Ascending aorta (tissue), 2 donors: Measurements from ENCODE around the gene PHLDB1. TPM values are rescaled to one million over a fixed set of nuclear protein-coding genes. Genes with fewer than 3 reads are reported as not detected.
A peak's percentile ranks its signal among the peaks of the same experiment; 100 is the strongest.

Experiments used
- DNase-seq, 2 donors: peaks; one replicate each; pipeline ENCODE4 v3.0.0-alpha.2; 2019; ENCODE audit warnings: low spot score in 2 of 2
- H3K27ac ChIP-seq, 2 donors: fragments of 200-600 bp; sonication (generic); one replicate each; pipeline ENCODE4 v1.5.1; 2016 to 2017; ENCODE audit warnings: mild to moderate bottlenecking in 1 of 2
- H3K27me3 ChIP-seq: fragments of 200-600 bp; sonication (generic); one replicate; pipeline ENCODE4 v1.5.1; 2017
- H3K36me3 ChIP-seq, 2 donors: fragments of 200-600 bp; sonication (generic); one replicate each; pipeline ENCODE4 v1.5.1; 2016
- H3K4me1 ChIP-seq, 2 donors: fragments of 200-600 bp; sonication (generic); one replicate each; pipeline ENCODE4 v1.5.1; 2016 to 2017; ENCODE audit warnings: mild to moderate bottlenecking in 1 of 2
- H3K4me3 ChIP-seq, 2 donors: fragments of 200-600 bp; sonication (generic); one replicate each; pipeline ENCODE4 v1.5.1; 2016 to 2017; ENCODE audit warnings: mild to moderate bottlenecking in 1 of 2
- H3K9me3 ChIP-seq, 2 donors: fragments of 200-600 bp; sonication (generic); one replicate each; pipeline ENCODE4 v1.5.1; 2016
- CTCF ChIP-seq, 3 experiments: fragments of 200-600 bp in 2 of 3; fragments of 450-650 bp in 1 of 3; sonication (generic) in 2 of 3; IDR thresholded peaks; one replicate each; pipeline ENCODE4 v1.5.1; 2016 to 2019; ENCODE audit warnings: antibody characterized with exemption in 3 of 3, mild to moderate bottlenecking in 1 of 3, moderate library complexity in 1 of 3
- intact Hi-C: fragments of 100-400 bp; cut with DNase I; formaldehyde crosslinking; loops from one replicate; pipeline ENCODE4 v1.15.1; 2023
- total RNA-seq: library from RNA; depleted of rRNA; stranded (reverse); fragments of >200 nt; gene quantifications from one replicate; pipeline ENCODE4 v1.1.0, GENCODE V29; 2016

The PHLDB1 gene
- total RNA-seq, 1 donor from 2014 or later: 200 TPM

GRCh38 chr11:118618991-118619375 is 11.6 kb downstream of the PHLDB1 start:
- intact Hi-C loops: no loop called here
- DNase-seq: peak in 1 of 2 donors; percentile 86
- peaks cover 31 to 62% of the 10 kb centered on the region in 2 donors for H3K4me1 ChIP-seq

GRCh38 chr11:118619444-118620197 is 12.2 kb downstream of the PHLDB1 start:
- Histone ChIP-seq H3K27me3 (no peaks in the 10 kb centered on the region), H3K9me3 (no peaks in the 10 kb centered on the region), H3K4me1 (peaks cover 31 to 62% of the 10 kb centered on the region in 2 donors), H3K36me3 (peaks cover 28 to 29% of the 10 kb centered on the region in 2 donors), H3K4me3 (peak overlapping the region in 1 of 2 donors; percentile 44), H3K27ac (peak overlapping the region; percentile 95 to 99)
- DNase-seq: peak in 1 of 2 donors; percentile 94
- intact Hi-C loops: loop anchor here (5.0 kb wide), 5 partner anchors 173 to 698 kb away; partner anchors contain the start of genes BCL9L, DDX6, KMT2A and MCAM
- no peak for TF ChIP-seq CTCF (IDR thresholded peaks at IDR 0.05)

More at GRCh38 chr11:118618991-118619375, 11.6 kb downstream of the PHLDB1 start:
- H3K27ac ChIP-seq: peak overlapping the region; percentile 95 to 99
- H3K27me3 ChIP-seq: no peaks in the 10 kb centered on the region
- H3K4me3 ChIP-seq: peak overlapping the region in 1 of 2 donors; percentile 44
- peaks cover 34% of the 10 kb centered on the region in 2 donors for H3K36me3 ChIP-seq
- H3K9me3 ChIP-seq: no peaks in the 10 kb centered on the region
- TF ChIP-seq CTCF (IDR thresholded peaks at IDR 0.05): no peak

GRCh38 chr11:118620529-118621070 is 13.2 kb downstream of the PHLDB1 start:
- Histone ChIP-seq H3K27ac (peak overlapping the region; percentile 95 to 99), H3K27me3 (no peaks in the 10 kb centered on the region), H3K4me3 (peak overlapping the region; percentile 73), H3K36me3 (peaks cover 30% of the 10 kb centered on the region in 2 donors), H3K4me1 (peaks cover 31 to 67% of the 10 kb centered on the region in 2 donors), H3K9me3 (no peaks in the 10 kb centered on the region)
- no peak for DNase-seq
- no peak for TF ChIP-seq CTCF (IDR thresholded peaks at IDR 0.05)
- intact Hi-C loops: loop anchor here (1.0 to 5.0 kb wide), 6 partner anchors 12 to 697 kb away; partner anchors contain the start of genes BCL9L, DDX6, KMT2A and MCAM

GRCh38 chr11:118621071-118621783 is 13.8 kb downstream of the PHLDB1 start:
- peak overlapping the region; percentile 73 for H3K4me3 ChIP-seq
- H3K27me3 ChIP-seq: no peaks in the 10 kb centered on the region
- intact Hi-C loops: loop anchor here (1.0 to 5.0 kb wide), 6 partner anchors 13 to 696 kb away; partner anchors contain the start of genes BCL9L, DDX6, KMT2A and MCAM
- DNase-seq: peak in 1 of 2 donors; percentile 95
- no peaks in the 10 kb centered on the region for H3K9me3 ChIP-seq
- H3K4me1 ChIP-seq: peaks cover 31 to 67% of the 10 kb centered on the region in 2 donors
- peak overlapping the region; percentile 95 to 99 for H3K27ac ChIP-seq
- peaks cover 30% of the 10 kb centered on the region in 2 donors for H3K36me3 ChIP-seq
- no peak for TF ChIP-seq CTCF (IDR thresholded peaks at IDR 0.05)

- no peak for TF ChIP-seq CTCF (IDR thresholded peaks at IDR 0.05)
- peaks cover 31 to 67% of the 10 kb centered on the region in 2 donors for H3K4me1 ChIP-seq
- no peaks in the 10 kb centered on the region for H3K9me3 ChIP-seq
- intact Hi-C loops: loop anchor here (1.0 to 5.0 kb wide), 6 partner anchors 14 to 695 kb away; partner anchors contain the start of genes BCL9L, DDX6, KMT2A and MCAM
- peak overlapping the region; percentile 73 for H3K4me3 ChIP-seq
- peaks cover 30% of the 10 kb centered on the region in 2 donors for H3K36me3 ChIP-seq
- peak overlapping the region; percentile 95 to 99 for H3K27ac ChIP-seq
- H3K27me3 ChIP-seq: no peaks in the 10 kb centered on the region
- DNase-seq: no peak
These were observed 14.5 kb downstream of the PHLDB1 start for GRCh38 chr11:118621784-118622375.
